ENCODE results near the gene PLPP4. TPM values are rescaled to one million over a fixed set of nuclear protein-coding genes. Genes with fewer than 3 reads are reported as not detected.
"Not testable (repeated sequence)": the region's sequence is repeated elsewhere in the genome, so short reads cannot be mapped to it uniquely, and the experiment has no call there.

Gene PLPP4
- total RNA-seq, 1 experiment from 2014 or later = 10.7 TPM

GRCh38 chr10:120495226-120496009 lies 38.4 kb downstream of the PLPP4 start:
- Histone ChIP-seq H3K36me3 (ENCODE audit: low read depth, low read length) (no peaks in the 10 kb centered on the region), H3K27me3 (ENCODE audit: low read length) (no peaks in the 10 kb centered on the region), H3K4me1 (ENCODE audit: insufficient read depth, low read length) (no peaks in the 10 kb centered on the region), H3K4me3 (ENCODE audit: low read length) (no peak overlapping the region), H3K4me2 (ENCODE audit: low read length) (no peak overlapping the region), H3K27ac (ENCODE audit: low read length) (no peak overlapping the region), H3K79me2 (ENCODE audit: low read length) (no peaks in the 10 kb centered on the region), H3K9me3 (ENCODE audit: low read length) (no peaks in the 10 kb centered on the region), H3K9me2 (replicated peaks; ENCODE audit: low read length) (no peaks in the 10 kb centered on the region), H4K20me1 (ENCODE audit: low read length) (no peaks in the 10 kb centered on the region), H2AFZ (ENCODE audit: low read length) (no peak overlapping the region), H3F3A (ENCODE audit: low read length, unreplicated experiment) (no peaks in the 10 kb centered on the region), H3K9ac (ENCODE audit: low read length) (no peak overlapping the region)
- no peak for DNase-seq
- no peak for ATAC-seq
- intact Hi-C loops (cut with micrococcal nuclease) = no loop called here
- TF ChIP-seq EZH2 (IDR thresholded peaks at IDR 0.05; ENCODE audit: low read length, unreplicated experiment) (no peak), CTCF (conservative IDR thresholded peaks at IDR 0.05; ENCODE audit: low read depth, low read length) (no peak), EZH2phosphoT487 (IDR thresholded peaks at IDR 0.05; ENCODE audit: borderline replicate concordance, low read length) (no peak)
- ChIA-PET CTCF (no interaction called here), POLR2A (ENCODE audit: unreplicated experiment) (no interaction called here)
- no TSS peak for BruUV-seq (replicated peaks)

GRCh38 chr10:120499883-120500282 lies 42.9 kb downstream of the PLPP4 start:
- CTCF ChIA-PET = no interaction called here
- Histone ChIP-seq H3K9me2 (replicated peaks; ENCODE audit: low read length) (no peaks in the 10 kb centered on the region), H3K27ac (ENCODE audit: low read length) (no peak overlapping the region), H3K4me2 (ENCODE audit: low read length) (no peak overlapping the region), H3K36me3 (ENCODE audit: low read depth, low read length) (no peaks in the 10 kb centered on the region), H4K20me1 (ENCODE audit: low read length) (no peaks in the 10 kb centered on the region), H3K9me3 (ENCODE audit: low read length) (no peaks in the 10 kb centered on the region), H3K27me3 (ENCODE audit: low read length) (no peaks in the 10 kb centered on the region), H2AFZ (ENCODE audit: low read length) (no peak overlapping the region), H3F3A (ENCODE audit: low read length, unreplicated experiment) (no peaks in the 10 kb centered on the region), H3K4me3 (ENCODE audit: low read length) (no peak overlapping the region), H3K4me1 (ENCODE audit: insufficient read depth, low read length) (no peaks in the 10 kb centered on the region), H3K9ac (ENCODE audit: low read length) (no peak overlapping the region), H3K79me2 (ENCODE audit: low read length) (no peaks in the 10 kb centered on the region)
- DNase-seq (no peak), ATAC-seq (no peak)
- no TSS peak for BruUV-seq (replicated peaks)
- TF ChIP-seq EZH2phosphoT487 (IDR thresholded peaks at IDR 0.05; ENCODE audit: borderline replicate concordance, low read length) (no peak), EZH2 (IDR thresholded peaks at IDR 0.05; ENCODE audit: low read length, unreplicated experiment) (no peak), CTCF (conservative IDR thresholded peaks at IDR 0.05; ENCODE audit: low read depth, low read length) (no peak)
- intact Hi-C loops (cut with micrococcal nuclease) = no loop called here
- POLR2A ChIA-PET (ENCODE audit: unreplicated experiment) = no interaction called here

- no TSS peak for BruUV-seq (replicated peaks)
- Histone ChIP-seq H3K36me3 (ENCODE audit: low read depth, low read length) (no peaks in the 10 kb centered on the region), H3K9ac (ENCODE audit: low read length) (no peak overlapping the region), H3K9me2 (replicated peaks; ENCODE audit: low read length) (no peaks in the 10 kb centered on the region), H2AFZ (ENCODE audit: low read length) (no peak overlapping the region), H3K4me1 (ENCODE audit: insufficient read depth, low read length) (peaks cover 14% of the 10 kb centered on the region), H3K9me3 (ENCODE audit: low read length) (no peaks in the 10 kb centered on the region), H3K27ac (ENCODE audit: low read length) (no peak overlapping the region), H3K27me3 (ENCODE audit: low read length) (no peaks in the 10 kb centered on the region), H4K20me1 (ENCODE audit: low read length) (no peaks in the 10 kb centered on the region), H3K4me2 (ENCODE audit: low read length) (no peak overlapping the region), H3F3A (ENCODE audit: low read length, unreplicated experiment) (no peaks in the 10 kb centered on the region), H3K79me2 (ENCODE audit: low read length) (no peaks in the 10 kb centered on the region), H3K4me3 (ENCODE audit: low read length) (no peak overlapping the region)
- DNase-seq (peak; percentile 28), ATAC-seq (no peak)
- ChIA-PET POLR2A (ENCODE audit: unreplicated experiment) (no interaction called here), CTCF (no interaction called here)
- TF ChIP-seq CTCF (conservative IDR thresholded peaks at IDR 0.05; ENCODE audit: low read depth, low read length) (no peak), EZH2 (IDR thresholded peaks at IDR 0.05; ENCODE audit: low read length, unreplicated experiment) (no peak), EZH2phosphoT487 (IDR thresholded peaks at IDR 0.05; ENCODE audit: borderline replicate concordance, low read length) (no peak)
- intact Hi-C loops (cut with micrococcal nuclease) = no loop called here
These were observed 46.7 kb downstream of the PLPP4 start for GRCh38 chr10:120503689-120504088.

- H3K79me2 ChIP-seq (ENCODE audit: low read length); intact Hi-C loops (cut with micrococcal nuclease); H3K4me3 ChIP-seq (ENCODE audit: low read length); H3K9me2 ChIP-seq (replicated peaks; ENCODE audit: low read length); H3F3A ChIP-seq (ENCODE audit: low read length, unreplicated experiment); H4K20me1 ChIP-seq (ENCODE audit: low read length); DNase-seq; H3K27ac ChIP-seq (ENCODE audit: low read length); H3K27me3 ChIP-seq (ENCODE audit: low read length); CTCF ChIA-PET; POLR2A ChIA-PET (ENCODE audit: unreplicated experiment); H3K4me2 ChIP-seq (ENCODE audit: low read length); BruUV-seq (replicated peaks); H3K9ac ChIP-seq (ENCODE audit: low read length); ATAC-seq; H2AFZ ChIP-seq (ENCODE audit: low read length); H3K9me3 ChIP-seq (ENCODE audit: low read length); H3K36me3 ChIP-seq (ENCODE audit: low read depth, low read length): not testable (repeated sequence)
- H3K4me1 ChIP-seq (ENCODE audit: insufficient read depth, low read length) = peaks cover 19% of the 10 kb centered on the region
These were observed 47.2 kb downstream of the PLPP4 start for GRCh38 chr10:120504227-120504626.

All from PC-3 (cell line).